Fibroblast of the aortic adventitia (primary cell): ENCODE measurements around the gene MYOD1. TPM values are rescaled to one million over a fixed set of nuclear protein-coding genes. Genes with fewer than 3 reads are reported as not detected.
A peak's percentile ranks its signal among the peaks of the same experiment; 100 is the strongest.

Experiments used
- DNase-seq: peaks from one replicate; pipeline ENCODE4 v3.0.0-alpha.2; 2010; ENCODE audit warnings: low read depth
- H3K4me3 ChIP-seq: 2 replicates; pipeline ENCODE4 v1.5.1; 2011; ENCODE audit warnings: low read depth, mild to moderate bottlenecking, control low read depth, low read length, moderate library complexity
- total RNA-seq: library from RNA; depleted of rRNA; stranded (reverse); fragments of >200 nt; gene quantifications from 2 replicates; pipeline ENCODE4 v1.2.3, GENCODE V29; 2012; ENCODE audit warnings: low replicate concordance
- TF ChIP-seq, protein P1 (sequence below): IDR thresholded peaks from 2 replicates; pipeline ENCODE4 v1.5.1; 2011; ENCODE audit warnings: mild to moderate bottlenecking, low read length, control low read depth, inconsistent platforms; ENCODE audit not compliant: insufficient read depth

MYOD1 gene
- not detected in 2 replicates for total RNA-seq

GRCh38 chr11:17719028-17719937 is at the start of gene MYOD1:
TSS of gene MYOD1 (plus strand) at chr11:17719571. CDS start at chr11:17719783, 212 bp downstream.
- TF ChIP-seq, protein P1, sequence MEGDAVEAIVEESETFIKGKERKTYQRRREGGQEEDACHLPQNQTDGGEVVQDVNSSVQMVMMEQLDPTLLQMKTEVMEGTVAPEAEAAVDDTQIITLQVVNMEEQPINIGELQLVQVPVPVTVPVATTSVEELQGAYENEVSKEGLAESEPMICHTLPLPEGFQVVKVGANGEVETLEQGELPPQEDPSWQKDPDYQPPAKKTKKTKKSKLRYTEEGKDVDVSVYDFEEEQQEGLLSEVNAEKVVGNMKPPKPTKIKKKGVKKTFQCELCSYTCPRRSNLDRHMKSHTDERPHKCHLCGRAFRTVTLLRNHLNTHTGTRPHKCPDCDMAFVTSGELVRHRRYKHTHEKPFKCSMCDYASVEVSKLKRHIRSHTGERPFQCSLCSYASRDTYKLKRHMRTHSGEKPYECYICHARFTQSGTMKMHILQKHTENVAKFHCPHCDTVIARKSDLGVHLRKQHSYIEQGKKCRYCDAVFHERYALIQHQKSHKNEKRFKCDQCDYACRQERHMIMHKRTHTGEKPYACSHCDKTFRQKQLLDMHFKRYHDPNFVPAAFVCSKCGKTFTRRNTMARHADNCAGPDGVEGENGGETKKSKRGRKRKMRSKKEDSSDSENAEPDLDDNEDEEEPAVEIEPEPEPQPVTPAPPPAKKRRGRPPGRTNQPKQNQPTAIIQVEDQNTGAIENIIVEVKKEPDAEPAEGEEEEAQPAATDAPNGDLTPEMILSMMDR: no peak
- DNase-seq: no peak
- no peak within 1 kb of the TSS for H3K4me3 ChIP-seq

GRCh38 chr11:17672469-17672868 is 46.9 kb upstream of the MYOD1 start:
- TF ChIP-seq, protein P1: no peak
- no peak overlapping the region for H3K4me3 ChIP-seq
- DNase-seq: no peak

DNA sequence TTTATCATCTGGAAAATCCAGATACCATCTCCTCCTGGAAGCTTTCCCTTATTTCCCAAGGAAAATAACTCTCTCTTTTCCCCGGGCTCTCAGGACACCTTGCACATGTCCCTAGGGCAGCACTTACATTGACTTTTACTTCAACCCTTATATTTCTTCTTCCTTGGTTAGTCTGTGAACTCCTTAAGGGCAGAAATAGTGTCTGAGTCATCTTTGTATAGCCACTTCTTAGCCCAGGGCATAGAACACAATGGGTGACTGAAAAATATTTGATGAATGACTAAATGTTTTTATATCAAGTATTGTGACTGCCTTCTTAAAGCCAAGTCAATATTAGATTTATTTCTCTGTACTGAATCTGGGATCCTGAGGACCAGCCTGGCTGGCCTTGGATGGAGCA is 45.4 kb upstream of the MYOD1 start:
- no peak overlapping the region for H3K4me3 ChIP-seq
- DNase-seq: peak; percentile 34
- TF ChIP-seq, protein P1: no peak

DNA sequence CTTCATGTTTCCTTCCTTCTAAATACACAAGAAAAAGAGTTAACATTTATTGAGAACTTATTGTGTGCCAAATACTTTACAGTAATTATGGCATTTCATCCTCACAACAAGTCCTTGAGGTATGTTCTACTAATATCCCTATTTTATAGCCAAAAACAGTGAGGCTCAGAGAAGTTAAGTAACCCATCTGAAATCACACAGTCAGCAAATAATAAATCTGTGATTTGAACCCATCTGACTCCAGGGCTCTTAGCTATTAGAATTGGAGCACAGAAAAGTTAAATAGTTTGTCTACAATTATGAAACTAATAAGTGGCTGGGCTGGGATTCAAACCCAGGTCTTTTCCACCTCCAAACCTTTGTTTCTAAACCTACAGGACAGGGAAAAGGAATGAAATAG is 36.5 kb upstream of the MYOD1 start:
- TF ChIP-seq, protein P1: no peak
- H3K4me3 ChIP-seq: no peak overlapping the region
- no peak for DNase-seq

DNA sequence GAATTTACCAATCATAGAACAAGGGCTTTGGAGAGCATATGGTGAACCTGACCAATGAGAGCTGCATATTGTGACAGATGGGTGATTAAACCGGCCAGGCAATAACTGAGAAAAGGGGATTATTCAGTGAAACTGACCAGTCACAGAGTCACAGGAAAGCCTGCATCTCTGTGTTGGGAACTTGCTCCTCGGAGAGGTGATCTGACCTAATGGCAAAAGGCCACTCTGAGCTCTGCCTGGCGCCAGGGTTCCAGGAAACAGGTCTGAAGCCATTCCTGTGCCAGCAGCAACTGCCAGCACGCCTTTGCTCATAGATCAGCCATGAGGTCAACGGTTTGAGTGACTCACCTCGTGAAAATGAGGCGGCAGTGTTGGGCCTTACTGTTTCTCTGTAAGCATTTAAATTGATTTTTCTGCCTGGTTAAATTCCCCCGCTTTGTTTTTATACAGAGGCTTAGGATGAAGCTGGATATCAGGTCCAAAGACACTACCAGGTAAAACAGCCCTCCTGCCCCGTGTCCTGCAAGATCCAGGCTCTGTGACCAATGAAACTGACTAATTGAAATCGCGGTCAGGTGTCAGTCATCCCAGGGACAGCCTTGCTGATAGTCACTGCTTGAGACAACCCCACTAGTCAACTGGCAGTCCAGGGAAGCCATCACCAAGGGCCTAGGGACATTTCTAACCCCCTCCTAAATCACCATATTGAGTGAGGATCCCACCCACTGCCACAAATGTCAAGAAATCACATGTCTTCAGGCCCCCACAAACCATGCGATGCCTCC is 35.8 kb upstream of the MYOD1 start:
- DNase-seq: peak; percentile 77
- H3K4me3 ChIP-seq: no peak overlapping the region
- TF ChIP-seq, protein P1: no peak

DNA sequence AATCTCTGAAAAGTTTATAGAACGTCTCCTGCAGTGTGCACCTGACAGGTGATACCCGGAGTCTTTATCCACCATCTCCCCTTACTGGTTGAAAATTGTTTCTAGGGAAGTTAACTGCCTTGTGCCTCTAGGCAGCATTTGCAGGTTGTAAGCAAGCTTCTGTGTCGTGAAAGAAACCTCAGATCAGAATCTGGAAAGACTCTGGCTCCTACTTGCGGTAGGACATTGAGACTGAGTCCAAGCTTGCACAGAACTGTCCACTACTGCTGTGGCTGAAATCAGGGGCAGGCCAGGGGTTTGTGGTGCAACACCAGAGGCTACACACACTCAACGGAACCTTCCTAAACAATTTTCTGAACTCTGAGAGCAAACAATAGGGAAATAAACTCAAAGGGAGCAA is 34.8 kb upstream of the MYOD1 start:
- no peak overlapping the region for H3K4me3 ChIP-seq
- DNase-seq: no peak
- TF ChIP-seq, protein P1: no peak
